HL-60 (cell line): Measurements from ENCODE around the gene CDH23.

Experiments used
- CTCF ChIP-seq: IDR thresholded peaks from one replicate; pipeline ENCODE4 v1.5.1; 2011; ENCODE audit warnings: low read length, control low read depth, inconsistent platforms; ENCODE audit not compliant: insufficient read depth
- GABPA ChIP-seq: IDR thresholded peaks from 2 replicates; pipeline ENCODE4 v1.6.1; 2012; ENCODE audit warnings: low read depth
- POLR2AphosphoS5 ChIP-seq: IDR thresholded peaks from 2 replicates; pipeline ENCODE4 v1.6.1; 2012; ENCODE audit warnings: low read depth
- REST ChIP-seq: IDR thresholded peaks from 2 replicates; pipeline ENCODE4 v1.6.1; 2012; ENCODE audit warnings: low read depth; ENCODE audit not compliant: insufficient replicate concordance
- SPI1 ChIP-seq: IDR thresholded peaks from 2 replicates; pipeline ENCODE4 v1.6.1; 2012; ENCODE audit warnings: low read depth, mild to moderate bottlenecking, borderline replicate concordance

- TF ChIP-seq CTCF = no peak
- no peak for TF ChIP-seq POLR2AphosphoS5
- no peak for TF ChIP-seq REST
- no peak for TF ChIP-seq GABPA
- TF ChIP-seq SPI1 = no peak
Measured at GRCh38 chr10:71810048-71810750, 413.5 kb downstream of the CDH23 start.
